ENCODE measurements around the gene RAD51B.
"Not testable (repeated sequence)": the region's sequence is repeated elsewhere in the genome, so short reads cannot be mapped to it uniquely, and the experiment has no call there.

The RAD51B gene

DNA sequence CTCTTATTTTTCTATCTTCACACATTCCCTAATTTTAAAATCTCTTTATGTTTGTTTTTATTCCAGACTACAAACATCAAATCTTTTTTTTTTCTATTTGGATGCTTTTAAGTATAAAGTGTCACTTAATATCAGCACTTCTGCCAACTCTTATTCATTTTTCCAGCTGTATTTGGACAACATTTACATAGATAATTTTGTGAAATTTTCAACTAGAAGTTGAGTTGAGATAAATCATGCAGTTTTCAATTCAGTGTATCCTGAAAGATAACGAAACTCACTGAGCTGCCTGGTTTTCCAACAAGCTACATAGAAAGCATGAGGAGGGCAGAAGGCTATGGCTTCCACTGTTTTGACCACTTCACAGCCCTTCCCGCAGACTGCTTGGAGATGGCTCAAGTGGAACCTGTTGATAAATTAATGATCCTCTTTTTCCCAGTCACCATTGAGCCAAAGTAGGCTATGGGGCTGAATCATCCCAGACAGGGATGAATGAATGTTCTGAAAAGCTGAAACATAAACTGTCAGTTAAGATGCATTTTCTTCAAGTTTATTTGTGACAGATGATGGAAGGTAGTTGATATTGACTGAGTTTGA is 213.9 kb downstream of the RAD51B start:
- no peak for DNase-seq

GRCh38 chr14:68034896-68035295 is 215.3 kb downstream of the RAD51B start:
- no peak for DNase-seq

GRCh38 chr14:68036202-68036601 is 216.6 kb downstream of the RAD51B start:
- no peak for DNase-seq

DNA sequence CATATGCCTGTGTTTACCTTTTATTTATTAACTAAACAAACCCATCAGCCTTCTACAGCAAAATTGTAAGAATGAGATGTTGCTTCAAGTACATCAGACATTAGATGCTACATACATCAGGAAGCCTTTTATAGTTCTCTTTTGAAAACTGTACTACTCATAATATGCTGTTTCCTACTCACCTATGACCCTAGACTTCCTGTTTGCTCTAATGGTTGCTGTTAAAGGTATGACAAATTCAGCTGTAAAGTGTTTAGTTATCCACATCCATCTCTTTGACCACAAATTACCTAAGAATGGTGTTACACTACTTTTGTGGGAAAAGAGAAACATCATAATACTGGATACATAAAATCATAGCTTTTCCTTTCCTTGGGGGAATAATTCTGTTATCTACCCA is 220.0 kb downstream of the RAD51B start:
- no peak for DNase-seq

DNA sequence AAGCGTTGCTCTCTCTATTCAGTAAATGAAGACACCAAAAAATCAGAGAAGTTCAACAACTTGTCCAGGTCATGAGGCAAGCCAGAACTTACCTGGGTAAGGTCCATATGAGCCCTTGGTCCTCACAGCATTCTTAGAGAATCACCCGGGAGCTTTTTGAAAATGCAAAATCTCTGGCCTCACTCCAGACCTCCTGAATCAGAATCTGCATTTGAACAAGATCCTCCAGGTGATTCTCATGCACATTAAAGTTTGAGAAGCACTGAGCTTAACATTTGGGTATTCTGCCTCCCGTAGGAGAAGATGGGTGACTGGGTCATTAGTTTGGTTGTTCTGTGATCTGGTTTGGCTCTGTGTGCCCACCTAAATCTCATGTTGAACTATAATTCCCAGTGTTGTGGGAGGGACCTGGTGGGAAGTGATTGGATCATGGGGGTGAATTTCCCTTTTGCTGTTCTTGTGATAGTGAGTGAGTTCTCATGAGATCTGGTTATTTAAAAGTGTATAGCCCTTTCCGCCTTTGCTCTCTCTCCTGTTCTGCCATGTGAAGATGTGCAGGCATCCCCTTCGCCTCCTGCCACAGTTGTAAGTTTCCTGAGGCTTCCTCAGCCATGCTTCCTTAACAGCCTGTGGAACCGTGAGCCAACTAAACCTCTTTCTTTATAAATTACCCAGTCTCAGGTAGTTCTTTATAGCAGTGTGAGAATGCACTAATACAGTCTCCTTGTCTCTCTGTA is 221.2 kb downstream of the RAD51B start:
- DNase-seq: no peak

- no peak for DNase-seq
Observed at GRCh38 chr14:68041876-68042354, 222.3 kb downstream of the RAD51B start.

DNA sequence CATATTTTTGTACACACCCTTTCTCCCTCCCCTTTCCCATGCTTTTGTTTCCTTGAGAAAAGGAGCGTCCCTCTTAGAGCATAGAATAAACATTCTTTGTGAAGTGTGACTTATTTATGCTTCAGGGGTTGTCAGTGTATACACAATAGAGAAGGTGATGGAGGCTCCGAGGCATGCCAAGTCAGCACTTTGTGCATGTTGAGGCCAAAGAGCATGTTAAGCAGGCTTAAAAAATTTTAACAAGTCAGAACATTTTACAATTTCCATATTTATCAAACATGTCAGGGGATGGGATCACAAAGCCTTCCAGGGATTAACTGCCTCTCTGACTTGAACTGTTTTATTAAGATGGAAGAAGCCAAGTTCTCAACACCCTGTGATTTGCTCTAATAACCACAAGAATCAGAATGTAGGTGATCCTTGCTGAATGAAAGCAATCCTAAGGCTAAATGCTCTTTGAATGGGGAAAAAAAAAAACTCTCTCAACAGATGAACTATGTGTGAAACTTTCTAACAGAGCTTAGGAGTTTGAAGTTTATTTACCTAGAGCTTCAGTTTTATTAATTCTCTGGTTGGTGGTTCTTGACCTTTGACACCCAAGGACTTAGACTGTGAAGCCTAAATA is 223.1 kb downstream of the RAD51B start:
- DNase-seq: no peak

- DNase-seq: no peak
Observed at GRCh38 chr14:68043752-68044151, 224.2 kb downstream of the RAD51B start.

DNA sequence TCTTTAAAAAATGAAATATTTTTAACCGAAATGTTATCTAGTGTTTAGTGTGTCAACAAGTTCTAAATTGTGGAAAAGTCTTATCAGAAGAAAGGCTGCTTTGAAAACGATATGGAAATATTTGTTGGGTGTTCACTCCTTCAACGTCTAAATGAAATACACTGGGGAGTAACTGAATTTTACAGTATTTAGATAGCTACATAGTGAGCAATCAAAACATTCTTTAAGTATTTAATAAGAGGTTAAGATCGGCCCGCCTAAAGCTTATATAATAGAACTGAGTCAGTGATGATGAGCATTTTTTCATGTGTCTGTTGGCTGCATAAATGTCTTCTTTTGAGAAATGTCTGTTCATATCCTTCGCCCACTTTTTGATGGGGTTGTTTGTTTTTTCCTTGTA is 228.3 kb downstream of the RAD51B start:
- DNase-seq: no peak

- not testable (repeated sequence) for DNase-seq
Observed at GRCh38 chr14:68048815-68049214, 229.2 kb downstream of the RAD51B start.

DNA sequence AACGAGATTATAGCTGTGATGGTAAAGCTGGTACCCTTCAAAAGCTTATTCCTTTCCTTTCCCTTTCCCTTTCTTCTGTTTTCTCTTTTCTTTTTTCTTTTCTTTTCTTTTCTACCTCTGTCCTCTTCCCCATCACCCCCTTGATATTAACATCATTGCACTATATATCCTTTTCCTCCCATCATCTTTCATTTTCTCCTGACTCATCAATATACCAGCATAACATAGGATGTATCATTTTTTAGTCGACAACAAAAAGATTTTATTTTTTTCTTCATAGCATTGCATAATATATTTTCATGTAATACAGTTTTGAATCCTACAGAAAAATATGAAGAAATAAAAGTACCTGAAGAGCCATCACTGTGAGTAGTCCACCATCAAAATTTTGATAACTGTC is 230.6 kb downstream of the RAD51B start:
- DNase-seq: no peak

DNA sequence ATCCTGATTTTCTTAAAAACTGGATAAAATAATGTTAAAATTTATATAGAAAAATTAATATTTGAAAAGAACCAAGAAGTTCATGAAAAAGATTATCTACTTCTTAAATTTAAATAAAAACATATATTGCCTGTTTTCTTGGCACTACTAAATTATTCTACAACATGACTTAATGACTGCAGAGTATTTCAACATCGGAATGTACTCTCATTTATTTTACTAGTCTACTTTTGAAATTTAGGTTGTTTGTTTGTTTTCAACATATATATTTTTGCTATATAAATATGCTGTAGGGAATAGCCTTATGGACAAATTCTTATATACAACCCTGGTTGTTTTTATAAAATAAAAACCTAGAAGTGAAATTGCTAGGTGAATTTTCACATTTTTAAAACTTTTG is 231.6 kb downstream of the RAD51B start:
- DNase-seq: no peak

GRCh38 chr14:68060198-68060597 is 240.6 kb downstream of the RAD51B start:
- DNase-seq: no peak

DNA sequence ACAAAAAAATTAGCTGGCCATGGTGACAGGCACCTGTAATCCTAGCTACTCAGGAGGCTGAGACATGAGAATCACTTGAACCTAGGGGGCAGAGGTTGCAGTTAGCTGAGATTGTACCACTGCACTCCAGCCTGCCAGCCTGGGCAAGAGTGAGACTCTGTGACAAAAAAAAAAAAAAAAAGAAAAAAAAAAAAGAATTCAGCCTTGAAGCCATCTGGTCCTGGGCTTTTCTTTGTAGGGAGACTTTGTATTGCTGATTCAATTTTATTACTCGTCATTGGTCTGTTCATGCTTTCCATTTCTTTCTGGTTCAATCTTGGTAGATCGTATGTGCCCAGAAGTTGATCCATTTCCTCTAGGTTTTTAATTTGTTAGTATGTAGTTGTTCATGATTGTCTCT is 243.1 kb downstream of the RAD51B start:
- no peak for DNase-seq

GRCh38 chr14:68065322-68065721 is 245.7 kb downstream of the RAD51B start:
- DNase-seq: no peak

- DNase-seq: no peak
Observed at GRCh38 chr14:68074765-68075381, 255.3 kb downstream of the RAD51B start.

DNA sequence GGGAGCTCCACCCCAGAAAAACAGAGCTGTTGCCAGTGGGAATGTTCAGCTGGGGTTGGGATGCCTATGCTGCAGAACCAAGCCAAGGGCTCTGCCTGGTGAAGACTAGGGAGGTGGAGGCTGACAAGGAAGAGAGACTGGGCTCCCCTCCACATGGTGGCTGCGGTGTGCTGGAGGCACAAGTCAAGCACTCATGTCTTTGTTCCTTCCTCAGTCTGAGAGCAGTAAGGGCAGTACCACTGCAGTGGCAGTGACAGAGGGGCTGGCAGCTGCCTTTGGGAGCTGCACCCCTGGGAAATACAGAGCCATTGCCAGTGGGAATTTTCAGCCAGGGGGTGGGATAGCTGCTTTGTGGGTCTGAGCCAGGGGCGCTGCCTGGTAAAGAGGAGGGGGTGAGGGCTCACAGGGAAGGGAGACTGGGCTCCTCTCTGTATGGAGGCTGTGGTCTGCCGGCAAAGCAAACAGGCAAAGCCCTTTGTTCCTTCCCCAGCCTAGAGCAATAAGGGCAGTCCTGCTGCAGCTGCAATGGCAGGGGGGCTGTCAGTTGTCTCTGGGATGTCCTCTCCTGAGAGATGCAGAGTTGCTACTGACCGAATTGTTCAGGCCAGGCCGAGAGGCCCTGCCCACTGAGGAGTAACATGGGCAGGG is 255.9 kb downstream of the RAD51B start:
- DNase-seq: no peak

- DNase-seq: no peak
Observed at GRCh38 chr14:68076451-68076850, 256.9 kb downstream of the RAD51B start.

- DNase-seq: no peak
Observed at GRCh38 chr14:68079941-68080697, 260.5 kb downstream of the RAD51B start.

DNA sequence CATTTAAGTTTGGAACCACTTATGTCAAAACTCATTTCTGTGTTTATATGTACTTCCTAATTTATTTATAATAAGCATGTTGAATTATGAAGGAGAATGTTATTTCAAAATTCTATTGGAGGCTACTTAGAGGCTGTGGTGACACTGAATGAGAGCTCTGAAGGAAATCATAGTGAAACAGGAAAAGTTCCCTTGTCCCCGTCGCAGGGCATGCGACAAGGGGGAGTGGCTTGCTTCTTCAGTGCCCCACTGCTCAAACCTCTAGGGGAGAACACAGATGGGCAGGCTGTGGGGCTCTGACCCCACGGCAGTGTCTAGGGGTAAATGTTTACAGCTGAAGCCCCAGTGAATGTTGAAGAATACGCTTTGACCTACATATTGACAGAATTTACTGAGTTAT is 261.9 kb downstream of the RAD51B start:
- no peak for DNase-seq

DNA sequence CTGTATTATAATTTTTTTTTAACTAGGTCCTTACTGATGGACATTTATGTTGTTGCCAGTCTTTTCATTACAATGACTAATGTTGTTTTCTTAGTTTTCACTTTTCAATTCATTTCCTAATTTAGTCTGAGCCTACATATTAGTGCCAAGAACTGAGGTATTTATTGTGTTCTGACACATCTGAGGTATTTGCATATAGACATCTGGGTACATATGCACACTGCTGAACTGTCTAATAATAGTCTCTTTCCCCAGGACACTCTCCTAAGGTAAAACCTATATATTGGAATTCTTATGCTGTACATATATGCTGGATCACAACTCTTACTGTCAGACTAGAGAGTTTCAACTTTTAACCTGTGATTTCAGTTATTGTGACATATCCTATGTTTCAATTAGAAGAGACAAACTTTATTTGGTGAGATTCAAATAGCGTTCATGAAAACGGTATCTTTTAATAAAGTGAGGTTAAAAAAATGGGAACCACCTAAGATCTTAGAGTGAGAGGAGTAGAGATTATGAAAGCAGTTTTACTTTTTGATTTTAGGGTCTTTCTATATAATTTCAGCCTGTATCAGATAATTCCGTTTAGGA is 263.2 kb downstream of the RAD51B start:
- no peak for DNase-seq

- DNase-seq: no peak
Observed at GRCh38 chr14:68084256-68084655, 264.7 kb downstream of the RAD51B start.
